Activated CD8-positive, alpha-beta memory T cell treated with anti-CD3 and anti-CD28 coated beads, Interleukin-2, amount 50 U/mL, for 24 hours (primary cell): ENCODE measurements around the gene TSPAN5.

Source experiments
- DNase-seq: peaks from one replicate; pipeline ENCODE4 v3.0.0-alpha.2; 2020; ENCODE audit errors: extremely low read depth

The TSPAN5 gene

DNA sequence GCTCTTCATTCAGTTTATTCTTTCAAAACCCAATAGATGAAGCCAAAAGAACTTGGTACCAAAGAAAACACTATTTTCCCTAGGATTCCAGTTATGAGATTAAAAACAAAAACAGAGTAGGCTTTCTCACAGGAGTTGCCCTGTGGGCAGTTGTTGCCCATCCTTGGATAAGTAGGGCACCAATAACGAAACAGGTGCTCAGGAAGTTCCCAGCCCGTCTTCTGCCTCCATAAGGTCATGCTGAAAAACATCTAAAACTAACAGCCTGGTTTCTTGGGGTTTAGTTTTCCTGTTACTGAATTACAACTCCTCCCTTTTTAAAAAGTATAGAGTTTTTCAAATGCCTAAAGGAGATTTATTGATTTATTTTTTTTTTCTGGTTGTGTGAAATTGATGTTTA is 14.7 kb downstream of the TSPAN5 start:
- no peak for DNase-seq

DNA sequence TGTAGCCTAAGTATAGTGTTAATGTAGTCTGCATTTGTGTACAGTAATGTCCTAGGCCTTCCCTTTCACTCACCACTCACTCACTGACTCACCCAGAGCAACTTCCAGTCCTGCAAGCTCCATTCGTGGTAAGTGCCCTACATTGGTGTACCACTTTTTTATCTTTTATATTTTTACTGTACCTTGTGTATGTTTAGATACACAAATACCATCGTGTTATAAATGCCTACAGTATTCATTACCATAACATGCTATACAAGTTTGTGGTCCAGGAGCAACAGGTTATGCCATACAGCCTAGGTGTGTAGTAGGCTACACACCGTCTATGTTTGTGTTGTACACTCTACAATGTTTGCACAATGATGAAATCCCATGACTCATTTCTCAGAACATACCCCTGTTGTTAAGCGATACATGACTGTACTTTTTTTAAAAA is 15.4 kb downstream of the TSPAN5 start:
- no peak for DNase-seq

DNA sequence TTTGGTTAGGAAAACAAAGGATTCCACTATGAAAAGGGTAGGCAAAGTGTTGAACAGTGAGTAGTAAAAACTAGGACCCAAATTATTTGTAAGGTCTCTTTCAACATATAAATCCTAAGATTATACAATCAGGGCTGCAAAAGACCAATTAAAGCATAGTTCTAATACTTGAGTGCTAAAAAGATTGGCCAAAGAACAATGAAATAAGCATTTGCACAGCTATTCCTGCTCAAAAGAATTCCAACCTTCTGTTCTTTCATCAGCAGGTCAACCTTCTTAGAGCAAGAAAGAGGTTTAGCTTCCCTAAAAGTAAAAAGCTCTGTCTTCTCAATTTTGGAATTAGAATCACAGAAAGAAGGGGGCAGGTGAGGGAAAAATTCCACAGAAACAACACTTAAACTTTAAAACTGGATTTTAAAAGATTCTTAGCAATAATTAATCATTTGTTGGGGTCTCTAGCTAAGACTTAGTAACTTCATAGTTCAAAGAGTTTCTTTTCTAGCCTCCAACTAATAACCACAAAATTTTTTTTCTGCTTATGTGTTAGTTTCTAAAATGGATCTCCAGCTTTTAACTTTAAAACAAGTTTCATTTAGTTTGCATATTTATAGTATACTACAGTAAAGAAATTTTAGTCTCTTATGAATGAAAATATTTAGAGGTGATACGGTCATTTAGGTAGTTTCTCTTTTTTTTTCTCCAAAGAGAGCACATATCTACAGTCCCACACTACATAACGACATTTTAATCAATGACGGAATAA is 16.3 kb downstream of the TSPAN5 start:
- DNase-seq, result no peak

DNA sequence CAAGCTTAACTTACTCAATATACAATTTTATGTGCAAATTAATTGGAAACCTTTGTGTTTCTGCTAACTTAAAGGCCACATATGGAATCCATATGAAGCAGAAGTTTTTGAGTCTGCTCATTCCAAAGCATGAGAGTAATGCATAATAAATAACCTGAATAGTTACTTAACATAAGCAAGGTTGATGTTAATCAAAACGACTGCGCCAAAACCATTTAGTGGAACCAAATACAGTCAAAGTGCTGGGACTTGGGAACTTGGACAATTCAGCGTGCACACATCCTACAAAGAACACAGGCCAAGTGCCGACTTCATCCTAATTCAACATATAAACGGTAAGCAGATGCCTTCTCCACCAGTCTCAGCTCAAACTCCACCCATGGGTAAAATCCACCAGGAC is 17.0 kb downstream of the TSPAN5 start:
- no peak for DNase-seq

DNA sequence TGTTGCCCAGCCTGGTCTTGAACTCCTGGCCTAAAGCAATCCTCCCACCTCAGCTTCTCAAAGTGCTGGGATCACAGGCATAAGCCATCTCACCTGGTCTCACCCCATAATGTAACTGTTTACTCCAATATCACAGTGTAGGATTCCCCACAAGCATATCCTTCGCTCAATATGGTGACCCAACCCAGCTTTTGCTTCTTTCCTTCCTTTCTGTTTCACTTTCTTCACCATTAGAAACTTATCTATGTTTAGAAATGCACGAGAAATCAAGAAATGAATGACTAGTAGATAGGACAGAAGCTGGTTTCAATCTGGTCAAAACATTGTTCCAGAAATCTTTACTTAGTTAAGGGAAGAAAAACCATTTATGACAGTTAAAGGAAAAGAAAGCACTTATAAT is 18.9 kb downstream of the TSPAN5 start:
- no peak for DNase-seq

DNA sequence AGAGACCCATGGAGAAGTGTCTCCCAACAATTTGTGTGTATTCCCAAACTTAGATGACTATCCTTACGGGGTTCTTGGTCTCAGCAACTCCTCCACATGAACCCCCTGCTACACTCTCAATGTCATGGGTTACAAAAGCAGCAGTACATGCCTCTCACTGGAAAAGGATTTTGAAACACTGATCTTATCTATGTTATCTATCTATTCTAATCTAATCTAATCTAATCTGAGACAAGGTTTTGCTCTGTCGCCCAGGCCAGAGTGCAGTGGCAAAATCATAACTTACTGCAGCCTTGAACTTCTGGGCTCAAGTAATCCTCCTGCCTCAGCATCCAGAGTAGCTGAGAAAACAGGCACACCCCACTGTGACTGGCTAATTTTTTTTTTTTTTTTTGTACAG is 19.3 kb downstream of the TSPAN5 start:
- no peak for DNase-seq

DNA sequence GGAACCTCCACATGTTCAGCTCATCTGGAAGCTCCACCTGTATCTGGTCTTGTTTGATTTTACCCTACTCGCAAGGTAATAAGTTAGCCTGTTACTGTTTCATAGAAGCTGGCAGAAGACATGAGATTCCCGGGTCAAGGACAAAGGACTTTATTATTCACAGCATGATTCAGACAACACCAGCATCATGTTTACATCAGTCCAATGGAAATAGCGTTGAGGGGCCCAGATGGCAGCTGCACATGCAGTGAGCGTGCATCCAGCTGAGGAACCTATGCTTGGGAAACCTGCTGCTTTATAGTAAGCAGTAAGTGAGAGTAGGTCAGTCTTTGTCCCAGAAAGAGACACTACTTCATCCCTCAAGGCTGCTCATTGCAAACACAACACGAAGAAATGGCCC is 19.8 kb downstream of the TSPAN5 start:
- no peak for DNase-seq

DNA sequence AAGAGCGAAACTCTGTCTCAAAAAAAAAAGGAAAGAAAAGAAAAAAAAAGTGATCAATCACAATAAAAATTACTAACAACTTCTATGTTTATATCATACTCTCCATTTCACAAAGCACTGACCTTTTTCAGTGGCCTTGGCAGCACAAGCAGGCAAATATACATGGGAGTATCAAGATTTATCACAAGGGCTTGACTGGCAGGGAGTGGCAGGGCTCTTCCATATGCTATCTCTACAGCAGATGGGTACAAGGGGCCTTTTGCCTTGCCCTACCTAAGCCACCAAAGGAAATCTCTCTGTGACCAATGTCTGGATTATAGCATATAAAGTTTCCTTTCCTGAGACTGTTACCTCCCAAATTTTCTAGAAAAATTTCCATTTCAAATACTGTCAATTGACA is 24.4 kb downstream of the TSPAN5 start:
- DNase-seq, result no peak

DNA sequence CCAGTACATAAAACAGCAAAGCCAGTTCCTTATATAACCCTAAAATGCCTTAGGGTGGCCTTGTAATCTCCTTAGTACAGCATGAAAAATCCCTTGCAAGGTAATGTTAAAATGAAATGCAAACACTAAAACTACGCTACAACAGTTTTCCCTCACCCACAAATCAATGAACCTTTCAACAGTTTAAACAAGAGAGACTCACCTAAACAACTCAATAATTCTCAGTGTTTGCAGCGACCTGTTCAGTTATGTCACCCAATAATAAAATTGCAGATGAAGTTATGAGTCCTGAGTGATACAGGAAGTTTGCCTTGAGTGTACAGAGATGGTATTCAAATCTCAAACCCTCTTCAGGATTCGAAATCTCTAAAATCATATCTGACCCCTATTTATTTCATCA is 25.3 kb downstream of the TSPAN5 start:
- no peak for DNase-seq

DNA sequence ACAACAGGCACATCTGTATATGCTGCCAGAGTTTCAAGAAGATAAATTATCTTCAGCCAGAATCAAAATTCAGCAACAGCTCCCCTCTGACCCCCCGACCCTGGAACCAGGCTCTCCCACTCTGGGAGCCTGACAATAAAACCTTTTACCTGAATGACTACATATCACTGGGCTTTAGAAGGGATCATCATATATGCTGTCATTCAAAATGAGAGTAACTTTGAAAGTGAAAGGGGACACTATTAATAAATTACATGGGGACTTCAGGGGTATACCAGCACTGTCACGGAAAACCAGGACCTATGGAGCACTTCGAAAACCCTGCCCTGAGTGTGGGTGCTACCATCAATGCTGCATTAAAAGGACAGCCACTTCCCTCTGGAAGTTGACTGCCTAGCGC is 26.2 kb downstream of the TSPAN5 start:
- DNase-seq, result no peak

DNA sequence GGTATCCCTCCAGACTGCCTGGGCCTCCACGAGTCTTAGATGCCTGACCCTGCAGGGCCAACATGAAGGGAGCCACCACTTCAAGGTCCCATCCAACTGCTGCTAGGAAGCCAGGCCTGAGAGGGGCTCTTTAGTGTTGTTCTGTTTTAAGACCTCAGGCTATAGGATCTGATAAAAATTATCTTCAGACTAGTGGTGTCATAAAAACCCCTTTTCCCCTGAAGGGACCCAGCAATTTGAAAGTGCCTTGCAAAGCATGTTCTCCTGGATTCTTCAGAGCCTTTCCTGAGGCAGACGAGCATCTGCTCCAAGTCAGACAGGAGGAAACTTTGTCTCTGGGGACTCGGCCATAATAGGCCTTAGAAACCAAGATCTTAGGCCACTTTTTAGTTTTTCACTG is 26.9 kb downstream of the TSPAN5 start:
- DNase-seq, result no peak

DNA sequence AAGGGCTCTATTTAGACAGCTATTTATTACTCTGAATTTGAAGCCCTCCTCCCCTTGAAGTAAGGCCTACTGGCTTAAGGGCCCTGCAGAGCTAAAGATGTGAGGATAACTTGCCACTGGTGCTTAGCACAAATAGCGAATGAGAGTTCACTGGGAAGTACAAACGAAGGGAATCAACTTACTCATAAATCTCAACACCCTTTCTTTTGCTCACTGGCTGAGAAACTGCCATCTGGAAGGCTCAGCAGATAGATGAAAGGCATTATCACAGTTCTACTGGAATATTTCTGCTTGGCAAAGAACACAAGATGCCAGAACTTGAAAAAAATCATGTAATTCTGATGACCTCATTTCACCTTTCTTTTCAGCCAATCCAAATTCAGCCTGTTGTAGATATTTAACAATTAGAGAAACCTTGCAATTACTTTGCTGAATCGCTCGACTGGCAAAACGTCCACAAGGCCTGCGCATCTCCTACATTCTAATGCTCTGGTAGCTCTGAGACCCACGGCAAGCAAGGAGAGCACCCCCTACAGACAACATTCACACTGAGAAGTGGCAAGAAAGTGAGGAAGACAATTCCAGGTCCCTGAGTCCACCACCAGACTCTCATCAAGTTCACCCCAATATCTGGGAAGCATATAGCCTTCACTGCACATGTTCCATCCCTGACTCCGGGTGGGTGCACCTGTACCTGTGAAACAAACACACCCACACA is 27.5 kb downstream of the TSPAN5 start:
- DNase-seq, result no peak

DNA sequence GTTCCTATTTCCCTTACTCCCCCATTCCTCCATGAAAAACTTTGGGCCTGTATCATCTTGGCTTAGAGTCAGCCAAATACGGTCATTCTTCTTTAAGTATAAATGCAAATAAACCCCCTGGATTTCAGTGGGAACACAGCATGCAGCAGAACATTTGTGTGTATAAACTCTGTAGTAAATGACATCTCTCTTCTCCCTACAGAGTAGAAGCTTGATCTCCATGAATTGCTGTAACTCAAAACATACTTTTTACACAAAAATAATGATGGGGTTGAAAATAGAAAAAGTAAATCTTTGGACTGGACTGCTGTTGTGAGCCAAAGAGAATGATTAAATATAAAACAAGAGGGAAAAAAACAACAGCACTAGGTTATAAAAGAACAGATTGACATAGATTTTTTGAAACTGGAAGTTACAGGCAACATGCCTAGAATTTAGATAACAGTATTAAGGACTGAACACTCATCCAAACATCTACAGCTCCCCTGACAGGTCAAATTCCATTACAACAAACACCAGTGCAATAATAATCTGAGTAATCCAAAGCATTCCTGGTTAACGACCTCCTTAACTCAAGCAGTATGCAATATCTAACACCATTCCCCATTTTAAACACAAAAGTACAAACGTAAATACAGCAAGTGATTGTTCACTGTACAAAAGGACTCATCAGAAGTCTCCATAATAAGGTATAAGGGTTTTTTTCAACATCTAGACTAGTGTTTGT is 30.7 kb downstream of the TSPAN5 start:
- no peak for DNase-seq

DNA sequence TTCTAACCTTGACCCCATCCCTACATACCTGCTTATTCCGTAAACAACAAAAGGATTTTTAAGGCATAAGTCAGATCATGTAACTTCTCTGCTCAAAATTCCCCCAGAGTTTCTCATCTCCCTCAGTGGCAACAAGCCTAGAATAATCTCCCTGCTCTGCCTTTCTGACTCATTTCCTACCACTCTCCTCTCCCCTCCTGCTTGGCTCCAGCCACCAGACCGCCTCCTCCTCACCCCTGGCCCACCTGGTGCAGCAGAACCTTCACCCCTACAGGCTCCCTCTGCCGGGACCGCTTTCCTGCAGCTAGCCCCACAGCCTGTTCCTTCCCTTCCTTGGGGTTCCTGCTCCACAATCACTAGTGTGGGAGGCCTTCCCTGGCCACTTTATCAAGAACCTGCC is 32.1 kb downstream of the TSPAN5 start:
- no peak for DNase-seq

DNA sequence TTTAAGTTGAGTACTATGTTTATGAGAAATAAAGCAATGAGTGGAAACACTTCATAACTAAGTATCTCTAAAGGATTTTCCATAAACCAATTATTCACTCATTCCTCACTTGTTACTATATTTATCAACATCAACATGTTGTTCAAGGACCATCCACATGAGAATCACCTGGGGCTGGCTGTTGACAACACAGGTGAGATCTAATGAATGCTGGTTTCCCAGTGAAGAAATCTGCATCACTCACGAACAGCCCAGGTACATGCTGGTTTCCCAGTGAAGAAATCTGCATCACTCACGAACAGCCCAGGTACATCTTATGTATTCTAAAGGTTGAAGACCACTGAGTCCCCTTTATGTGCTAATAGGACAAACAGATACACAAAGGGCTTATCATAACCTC is 32.5 kb downstream of the TSPAN5 start:
- DNase-seq, result no peak

DNA sequence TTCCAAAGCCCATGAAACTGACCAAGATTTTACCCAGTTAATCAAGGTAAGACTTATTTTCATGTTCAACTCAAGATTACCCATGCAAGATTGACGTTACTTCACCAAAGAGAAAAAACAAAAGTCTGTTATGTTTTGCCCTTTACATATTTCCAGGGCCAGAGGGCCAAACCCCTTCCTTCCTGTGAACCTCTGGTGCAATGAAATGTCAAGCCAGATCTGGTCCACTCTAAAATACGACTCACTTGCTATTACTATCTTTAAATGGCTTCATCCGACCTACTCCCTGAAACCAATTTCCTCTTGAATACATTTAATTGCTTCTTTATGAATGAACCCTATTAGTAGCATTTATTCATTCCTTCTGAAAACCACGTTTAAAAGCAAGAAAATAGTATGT is 33.0 kb downstream of the TSPAN5 start:
- DNase-seq, result no peak

DNA sequence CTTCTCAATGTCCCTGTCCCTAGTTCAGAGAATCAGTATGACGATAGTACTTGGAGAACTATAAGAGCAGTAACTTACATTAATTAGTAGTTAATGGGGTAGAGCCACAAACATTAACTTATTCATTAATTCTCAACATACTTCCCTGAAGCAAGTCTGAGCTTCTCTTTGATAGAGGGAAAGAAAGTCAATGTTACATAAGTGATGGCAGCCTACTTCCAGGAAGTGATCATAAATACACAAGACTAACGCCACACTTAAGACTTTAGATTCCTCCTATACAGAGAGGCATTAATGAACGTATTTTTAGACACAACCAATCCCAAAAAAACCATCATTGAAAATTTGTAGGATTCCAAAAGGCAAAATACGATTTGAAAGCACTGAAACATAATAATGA is 33.8 kb downstream of the TSPAN5 start:
- DNase-seq, result no peak

DNA sequence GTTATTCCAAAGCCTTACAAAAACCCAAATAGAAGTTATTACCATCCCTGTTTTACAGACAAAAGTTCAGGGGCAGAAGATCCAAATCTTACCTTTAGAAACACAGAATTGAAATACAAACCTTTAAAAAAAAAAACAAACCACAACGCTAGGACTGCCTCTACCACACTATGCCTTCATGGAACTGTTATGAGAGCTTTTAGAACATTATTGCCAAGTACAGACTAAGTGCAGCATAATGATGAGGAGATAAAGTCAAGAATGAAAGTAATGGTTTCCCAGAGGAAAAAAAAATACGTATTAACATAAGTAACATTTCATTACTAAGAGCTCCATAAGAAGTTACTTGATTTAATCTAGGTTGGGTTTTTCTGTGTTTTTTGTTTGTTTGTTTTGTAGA is 34.3 kb downstream of the TSPAN5 start:
- no peak for DNase-seq

DNA sequence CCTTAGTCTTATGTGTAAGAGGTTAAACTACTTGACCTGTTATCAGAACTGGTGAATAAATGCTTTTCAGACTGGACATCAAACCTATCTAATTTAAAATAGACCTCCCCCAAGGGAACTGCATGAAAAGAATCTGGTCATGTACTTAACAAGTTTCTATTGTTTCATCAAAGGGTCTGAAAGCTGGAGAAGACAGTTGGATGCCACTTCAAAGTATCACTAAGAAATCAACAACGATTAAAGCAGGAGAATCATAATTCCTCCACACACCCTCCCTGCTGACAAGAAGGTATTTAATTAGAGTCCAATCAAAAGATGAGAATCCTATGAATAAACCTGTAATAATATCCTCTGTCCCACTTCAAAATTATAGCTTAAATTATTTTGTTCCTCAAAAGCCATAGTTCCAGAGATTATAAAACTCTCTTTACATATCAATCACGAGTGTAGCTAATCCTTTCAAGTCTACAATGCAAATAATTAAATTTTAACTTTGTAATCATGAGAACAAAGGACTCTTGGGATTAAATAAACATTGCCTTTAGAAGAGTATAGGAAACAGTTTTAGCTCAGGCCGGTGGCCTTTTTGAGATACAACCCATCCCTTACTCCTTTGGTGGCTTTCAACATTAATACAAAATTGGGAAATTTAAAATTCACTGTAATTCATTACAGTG is 35.1 kb downstream of the TSPAN5 start:
- DNase-seq, result no peak

DNA sequence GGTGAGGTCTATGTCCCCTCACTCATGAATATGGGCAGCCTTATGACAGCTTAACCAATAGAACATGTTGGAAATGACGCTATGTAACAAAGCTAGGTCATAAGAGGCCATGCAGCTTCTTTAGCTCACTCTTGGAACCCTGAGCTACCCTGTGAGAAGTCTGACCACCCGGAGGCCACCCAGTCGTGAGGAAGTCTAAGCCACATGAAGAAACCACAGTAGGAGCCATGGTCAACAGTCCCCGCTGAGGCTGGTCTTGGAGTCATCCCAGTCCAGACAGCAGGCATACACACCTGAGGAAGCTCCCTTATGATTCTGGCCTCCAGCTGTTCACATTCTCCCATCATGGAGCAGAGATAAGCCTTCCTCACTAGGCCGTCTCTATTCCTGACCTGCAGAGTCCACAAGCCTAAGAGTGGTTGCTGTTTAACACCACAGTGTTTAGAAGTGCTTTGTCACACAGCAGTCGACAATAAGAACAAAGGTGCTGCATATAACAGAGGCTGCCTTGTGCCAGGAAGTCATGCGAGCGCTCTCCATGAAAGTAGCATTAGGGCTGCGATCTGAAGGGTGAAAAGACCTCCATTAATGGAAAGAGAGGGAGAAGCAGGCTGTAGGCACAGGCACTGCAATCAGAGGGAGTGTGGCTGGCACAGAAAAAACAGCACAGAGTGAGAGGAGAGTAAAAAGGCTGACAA is 38.2 kb downstream of the TSPAN5 start:
- no peak for DNase-seq

DNA sequence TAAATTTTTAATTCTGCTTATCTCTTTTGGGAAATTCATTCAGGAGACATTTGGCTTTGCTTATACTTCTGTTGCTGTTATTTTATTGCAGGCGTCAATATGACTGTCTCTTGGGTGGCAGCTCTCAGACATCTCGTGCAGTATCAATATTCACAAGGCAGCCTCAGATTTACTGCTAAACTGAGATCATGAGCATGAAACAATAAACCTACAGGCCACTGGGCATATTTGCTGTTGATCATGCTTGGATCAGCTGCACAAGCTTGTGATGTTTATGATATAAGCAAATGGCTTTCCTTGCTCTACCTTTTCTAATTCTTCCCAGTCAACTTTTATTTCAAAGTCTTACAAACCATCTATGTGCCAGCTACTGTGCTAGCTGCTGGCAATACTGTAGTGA is 39.2 kb downstream of the TSPAN5 start:
- no peak for DNase-seq

DNA sequence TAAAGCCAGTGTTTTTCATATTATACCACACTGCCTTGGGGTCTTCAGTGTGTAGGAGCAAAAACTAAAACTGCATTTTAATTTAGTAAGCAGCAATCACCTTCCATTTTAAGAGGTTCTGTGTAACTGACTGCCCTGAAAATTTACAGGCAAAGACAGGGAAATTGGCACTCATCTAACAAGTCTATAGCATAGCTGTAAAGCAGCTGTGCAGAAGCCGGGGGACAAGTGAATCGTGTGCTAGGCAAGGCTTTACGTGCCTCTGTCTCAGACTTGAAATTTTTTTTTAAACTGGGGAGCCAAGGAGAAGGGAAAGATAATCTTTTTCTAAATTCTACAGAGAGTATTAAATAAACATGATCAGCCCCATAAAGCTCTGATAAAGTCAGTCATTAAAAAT is 39.7 kb downstream of the TSPAN5 start:
- no peak for DNase-seq
